Psoas muscle (tissue), 8 donors: ENCODE results near the gene CRYBG3. TPM values are rescaled to one million over a fixed set of nuclear protein-coding genes. Genes with fewer than 3 reads are reported as not detected.

Experiments used
- ATAC-seq, 4 donors: fragments of 200-7000 bp; cut with Tn5 transposase; one replicate each; pipeline ENCODE4 v1.9.1; 2020; ENCODE audit warnings: moderate library complexity in 3 of 4, mild to moderate bottlenecking in 2 of 4
- DNase-seq, 2 donors: peaks; one replicate each; pipeline ENCODE4 v3.0.0-alpha.2; 2020
- H3K27ac ChIP-seq: fragments of 200-600 bp; one replicate; pipeline ENCODE4 v1.8.0; 2022
- H3K27me3 ChIP-seq, 3 donors: fragments of 200-600 bp in 1 of 3; one replicate each; pipeline versions ENCODE4 v1.6.1 to v1.8.0; 2013 to 2022; ENCODE audit warnings: low read length in 2 of 3, mild to moderate bottlenecking in 2 of 3, moderate library complexity in 1 of 3; ENCODE audit not compliant: insufficient read depth in 3 of 3
- H3K36me3 ChIP-seq, 2 donors: fragments of 200-600 bp in 1 of 2; one replicate each; pipeline versions ENCODE4 v1.6.1 to v1.8.0; 2013 to 2022; ENCODE audit warnings: low read depth in 1 of 2, mild to moderate bottlenecking in 1 of 2, moderate library complexity in 1 of 2; ENCODE audit not compliant: insufficient read depth in 1 of 2
- H3K4me1 ChIP-seq: fragments of 200-600 bp; one replicate; pipeline ENCODE4 v1.8.0; 2022
- H3K4me3 ChIP-seq: fragments of 200-600 bp; one replicate; pipeline ENCODE4 v1.8.0; 2022; ENCODE audit warnings: mild to moderate bottlenecking
- H3K9me3 ChIP-seq: fragments of 200-600 bp; one replicate; pipeline ENCODE4 v1.8.0; 2022
- CTCF ChIP-seq: fragments of 200-600 bp; IDR thresholded peaks from one replicate; pipeline ENCODE4 v1.8.0; 2022; ENCODE audit warnings: antibody characterized with exemption
- WGBS, 3 donors: extraction: QIAGEN DNeasy Blood & Tissue Kit; methylation state at CpG; one replicate each; pipeline versions ENCODE4 v1.1.6 to v1.1.7; 2013; 5-methylcytosine and 5-hydroxymethylcytosine counted together
- intact Hi-C, 2 donors: fragments of 100-400 bp; cut with DNase I; formaldehyde crosslinking; loops; one replicate each; pipeline versions ENCODE4 v1.11.0 to v1.14.2; 2022
- polyA plus RNA-seq, 3 donors: library from polyadenylated mRNA; stranded (reverse); fragments of 200-250 nt; gene quantifications; one replicate each; pipeline ENCODE4 v1.2.3, GENCODE V29; 2013
- total RNA-seq, 4 donors: library from RNA; stranded (reverse); fragmentation: NEBNext Ultra II Directional in 2 of 4; extraction: Animal tissue kit (Norgen Biotek cat#: 25700) in 2 of 4; gene quantifications; one replicate each; pipeline versions ENCODE4 v1.2.1 to v1.2.4, GENCODE V29; 2021 to 2023
- donor health status: healthy with polysubstance abuse.
- donor health status: DM: no; HTN: no; CAD: no; lungs with moderate emphysema.
- donor health status: Bipolar disorder and iron deficiency.
- donor health status: healthy.
- donor health status: DM: yes; HTN: yes; CAD: no.
- donor health status: DM: no; HTN: no; CAD: no.
- donor health status: DM: no; HTN: no; CAD: no.
- donor health status: DM: yes; HTN: yes; CAD: no.

The CRYBG3 gene
- total and polyA plus RNA-seq, 7 donors = 5.1 to 36.9 (median 10.1) TPM

GRCh38 chr3:97889814-97890213 is 68.0 kb downstream of the CRYBG3 start:
- TF ChIP-seq CTCF = no peak
- 92 to 96% (median 96%) methylated on average over 3 of the region's 3 CpGs for WGBS, 3 donors
- Histone ChIP-seq H3K4me3 (no peak overlapping the region), H3K27ac (no peak overlapping the region), H3K27me3 (no peaks in the 10 kb centered on the region), H3K9me3 (no peaks in the 10 kb centered on the region), H3K36me3 (peaks cover 0 to 85% of the 10 kb centered on the region in 2 donors), H3K4me1 (peaks cover 4% of the 10 kb centered on the region)
- ATAC-seq = no peak
- no peak for DNase-seq
- intact Hi-C loops = no loop called here

DNA sequence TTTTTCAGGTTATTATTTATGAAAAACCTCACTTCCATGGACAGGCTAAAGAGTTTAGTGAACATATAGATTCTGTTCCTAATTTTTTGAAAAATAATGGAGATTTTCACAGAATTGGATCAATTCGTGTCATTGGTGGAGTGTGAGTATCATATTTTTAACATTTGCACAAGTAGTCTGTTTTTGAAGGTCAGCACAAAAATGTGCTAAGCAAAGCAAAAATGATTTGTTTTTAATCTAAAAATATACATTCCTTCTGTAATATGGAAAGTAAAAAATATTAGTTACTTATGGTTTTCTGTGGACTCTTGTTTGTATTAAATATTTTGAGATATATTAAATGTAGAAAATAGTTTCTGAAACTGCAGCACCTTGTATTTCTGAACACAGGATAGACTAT is 71.0 kb downstream of the CRYBG3 start:
- Histone ChIP-seq H3K27ac (no peak overlapping the region), H3K36me3 (peaks cover 5 to 87% of the 10 kb centered on the region in 2 donors)
- no peak for ATAC-seq

GRCh38 chr3:97895216-97895615 is 73.4 kb downstream of the CRYBG3 start:
- intact Hi-C loops = no loop called here
- no peak for ATAC-seq
- Histone ChIP-seq H3K27me3 (no peaks in the 10 kb centered on the region), H3K27ac (no peak overlapping the region), H3K36me3 (peaks cover 5 to 80% of the 10 kb centered on the region in 2 donors), H3K9me3 (no peaks in the 10 kb centered on the region), H3K4me1 (no peaks in the 10 kb centered on the region), H3K4me3 (no peak overlapping the region)
- WGBS, 3 donors = 74 to 90% (median 88%) methylated on average over 3 of the region's 3 CpGs
- no peak for DNase-seq
- TF ChIP-seq CTCF = no peak

More for the DNA sequence above, 71.0 kb downstream of the CRYBG3 start:
- DNase-seq = no peak
- no peaks in the 10 kb centered on the region for H3K9me3 ChIP-seq
- no peaks in the 10 kb centered on the region for H3K27me3 ChIP-seq
- TF ChIP-seq CTCF = no peak
- 92 to 100% (median 98%) methylated on average over 1 of the region's 1 CpG for WGBS, 3 donors
- no peak overlapping the region for H3K4me3 ChIP-seq
- intact Hi-C loops = no loop called here
- no peaks in the 10 kb centered on the region for H3K4me1 ChIP-seq

GRCh38 chr3:97896129-97896528 is 74.3 kb downstream of the CRYBG3 start:
- H3K4me3 ChIP-seq = no peak overlapping the region
- no peak for TF ChIP-seq CTCF
- ATAC-seq = no peak
- peaks cover 5 to 79% of the 10 kb centered on the region in 2 donors for H3K36me3 ChIP-seq
- H3K9me3 ChIP-seq = no peaks in the 10 kb centered on the region
- no peaks in the 10 kb centered on the region for H3K4me1 ChIP-seq
- DNase-seq = no peak
- no peaks in the 10 kb centered on the region for H3K27me3 ChIP-seq
- intact Hi-C loops = no loop called here
- no peak overlapping the region for H3K27ac ChIP-seq
- WGBS, 3 donors = 97 to 100% (median 98%) methylated on average over 1 of the region's 1 CpG

DNA sequence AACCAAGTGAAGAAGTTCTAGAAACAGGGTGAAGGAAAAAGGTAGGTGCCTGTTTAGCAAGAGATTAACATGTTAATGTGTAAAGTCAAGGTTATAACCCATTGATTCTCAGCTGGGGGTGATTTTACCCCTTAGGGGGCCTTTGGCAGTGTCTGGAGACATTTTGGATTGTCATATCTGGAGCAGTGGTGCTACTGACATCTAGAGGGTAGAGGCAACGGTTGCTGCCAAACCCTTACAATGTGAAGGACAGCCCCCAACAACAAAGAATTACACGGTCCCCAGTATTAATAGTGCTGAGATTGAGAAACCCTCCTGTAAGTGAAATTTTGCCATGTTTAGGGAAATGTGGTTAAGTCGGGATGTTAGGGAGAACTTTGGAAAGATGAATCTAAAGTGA is 74.7 kb downstream of the CRYBG3 start:
- H3K36me3 ChIP-seq = peaks cover 5 to 75% of the 10 kb centered on the region in 2 donors
- no peaks in the 10 kb centered on the region for H3K27me3 ChIP-seq
- H3K4me1 ChIP-seq = no peaks in the 10 kb centered on the region
- DNase-seq (no peak), ATAC-seq (no peak)
- WGBS, 3 donors = 87 to 89% (median 89%) methylated on average over 3 of the region's 3 CpGs
- intact Hi-C loops = no loop called here
- no peak overlapping the region for H3K4me3 ChIP-seq
- TF ChIP-seq CTCF = no peak
- H3K9me3 ChIP-seq = no peaks in the 10 kb centered on the region
- no peak overlapping the region for H3K27ac ChIP-seq
